Stomach (tissue), 9 donors: ENCODE measurements around the gene IFT74. TPM values are rescaled to one million over a fixed set of nuclear protein-coding genes. Genes with fewer than 3 reads are reported as not detected.
A peak's percentile ranks its signal among the peaks of the same experiment; 100 is the strongest.

Experiments used
- DNase-seq, 2 donors: peaks; one replicate each; pipeline versions ENCODE4 v3.0.0 to v3.0.0-alpha.2; 2013 to 2019
- H3K27ac ChIP-seq, 5 donors: fragments of 200-600 bp in 4 of 5; sonication (generic) in 4 of 5; one replicate each; pipeline ENCODE4 v1.5.1; 2013 to 2019; ENCODE audit warnings: mild to moderate bottlenecking in 1 of 5, moderate library complexity in 1 of 5
- H3K27me3 ChIP-seq, 3 donors: fragments of 200-600 bp; sonication (generic); one replicate each; pipeline ENCODE4 v1.5.1; 2017 to 2019; ENCODE audit warnings: mixed run types in 1 of 3
- H3K36me3 ChIP-seq, 4 donors: fragments of 200-600 bp; sonication (generic); 1 replicate in 3 of 4; 2 replicates in 1 of 4; pipeline ENCODE4 v1.5.1; 2016 to 2019
- H3K4me1 ChIP-seq, 4 donors: fragments of 200-600 bp; sonication (generic); one replicate each; pipeline ENCODE4 v1.5.1; 2016 to 2019
- H3K4me3 ChIP-seq, 4 donors: fragments of 200-600 bp; sonication (generic) in 3 of 4; one replicate each; pipeline ENCODE4 v1.5.1; 2016 to 2019; ENCODE audit warnings: mild to moderate bottlenecking in 1 of 4
- H3K9me3 ChIP-seq, 4 donors: fragments of 200-600 bp; sonication (generic); one replicate each; pipeline ENCODE4 v1.5.1; 2016 to 2019
- EP300 ChIP-seq: sonication (generic); formaldehyde crosslinking; IDR thresholded peaks from one replicate; pipeline ENCODE4 v1.6.1; 2017; ENCODE audit warnings: antibody characterized with exemption
- POLR2A ChIP-seq, 4 donors: fragments of 450-650 bp; IDR thresholded peaks; one replicate each; pipeline ENCODE4 v1.6.1; 2016; ENCODE audit warnings: antibody characterized with exemption in 4 of 4, control low read depth in 2 of 4, mild to moderate bottlenecking in 1 of 4, moderate library complexity in 1 of 4
- POLR2AphosphoS5 ChIP-seq, 3 donors: sonication (generic); formaldehyde crosslinking; IDR thresholded peaks; one replicate each; pipeline ENCODE4 v1.6.1; 2016; ENCODE audit warnings: antibody characterized with exemption in 3 of 3
- WGBS, 5 donors: extraction: QIAGEN DNeasy Blood & Tissue Kit in 3 of 5; methylation state at CpG; one replicate each; pipeline versions ENCODE4 v1.1.5 to v1.1.7; 2013 to 2018; 5-methylcytosine and 5-hydroxymethylcytosine counted together
- intact Hi-C: fragments of 100-400 bp; cut with DNase I; formaldehyde crosslinking; loops from one replicate; pipeline ENCODE4 v1.15.1; 2023; ENCODE audit warnings: low total_unique reads
- polyA plus RNA-seq, 3 donors: library from polyadenylated mRNA; stranded (reverse); fragments of 200-250 nt; gene quantifications; one replicate each; pipeline ENCODE4 v1.2.3, GENCODE V29; 2013
- total RNA-seq, 5 donors: library from RNA; depleted of rRNA; stranded (reverse); fragments of >200 nt; gene quantifications; one replicate each; pipeline versions ENCODE4 v1.1.0 to v1.2.3, GENCODE V29; 2014 to 2016
- TF ChIP-seq, protein P1 (sequence below), 7 experiments: fragments of 450-650 bp in 4 of 7; fragments of 200-600 bp in 3 of 7; sonication (generic) in 3 of 7; IDR thresholded peaks; one replicate each; pipeline ENCODE4 v1.5.1; 2016 to 2019; ENCODE audit warnings: antibody characterized with exemption in 7 of 7, control low read depth in 2 of 7, mild to moderate bottlenecking in 1 of 7
- donor health status: healthy with polysubstance abuse.
- donor health status: Bipolar disorder and iron deficiency.
- donor health status: healthy.

IFT74 gene
- total and polyA plus RNA-seq, 8 donors, result 2.0 to 68.3 (median 8.9) TPM

DNA sequence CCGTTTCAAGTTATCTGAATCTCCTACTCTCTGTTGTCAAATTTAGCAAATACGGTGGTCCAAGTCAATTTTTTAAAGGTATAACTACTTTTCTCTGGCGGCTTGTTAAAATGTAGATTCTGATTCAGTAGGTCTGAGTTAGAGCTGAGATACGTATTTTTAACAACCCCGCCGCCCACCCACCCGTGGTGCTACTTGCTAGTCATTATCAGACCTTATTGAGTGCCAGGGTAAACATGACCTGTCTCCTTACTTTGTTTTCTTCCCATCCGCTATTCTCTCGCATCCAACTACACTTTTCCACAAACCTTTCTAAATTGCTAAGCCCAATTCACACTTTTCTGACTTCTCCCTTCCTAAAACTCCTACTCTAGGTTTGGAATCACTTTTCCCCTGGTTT is 8.5 kb upstream of the IFT74 start:
- Histone ChIP-seq H3K27ac (peak overlapping the region in 4 of 5 donors; percentile 93 to 99 (median 96)), H3K4me1 (peaks cover 22 to 41% (median 33%) of the 10 kb centered on the region in 4 donors), H3K27me3 (no peaks in the 10 kb centered on the region), H3K36me3 (peaks cover 0 to 8% (median 0%) of the 10 kb centered on the region in 4 donors), H3K4me3 (peak overlapping the region; percentile 74 to 84 (median 78)), H3K9me3 (no peaks in the 10 kb centered on the region)
- TF ChIP-seq EP300 (no peak), POLR2AphosphoS5 (IDR thresholded peaks at IDR 0.05) (no peak), POLR2A (IDR thresholded peaks at IDR 0.05) (no peak)
- TF ChIP-seq, protein P1, sequence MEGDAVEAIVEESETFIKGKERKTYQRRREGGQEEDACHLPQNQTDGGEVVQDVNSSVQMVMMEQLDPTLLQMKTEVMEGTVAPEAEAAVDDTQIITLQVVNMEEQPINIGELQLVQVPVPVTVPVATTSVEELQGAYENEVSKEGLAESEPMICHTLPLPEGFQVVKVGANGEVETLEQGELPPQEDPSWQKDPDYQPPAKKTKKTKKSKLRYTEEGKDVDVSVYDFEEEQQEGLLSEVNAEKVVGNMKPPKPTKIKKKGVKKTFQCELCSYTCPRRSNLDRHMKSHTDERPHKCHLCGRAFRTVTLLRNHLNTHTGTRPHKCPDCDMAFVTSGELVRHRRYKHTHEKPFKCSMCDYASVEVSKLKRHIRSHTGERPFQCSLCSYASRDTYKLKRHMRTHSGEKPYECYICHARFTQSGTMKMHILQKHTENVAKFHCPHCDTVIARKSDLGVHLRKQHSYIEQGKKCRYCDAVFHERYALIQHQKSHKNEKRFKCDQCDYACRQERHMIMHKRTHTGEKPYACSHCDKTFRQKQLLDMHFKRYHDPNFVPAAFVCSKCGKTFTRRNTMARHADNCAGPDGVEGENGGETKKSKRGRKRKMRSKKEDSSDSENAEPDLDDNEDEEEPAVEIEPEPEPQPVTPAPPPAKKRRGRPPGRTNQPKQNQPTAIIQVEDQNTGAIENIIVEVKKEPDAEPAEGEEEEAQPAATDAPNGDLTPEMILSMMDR (IDR thresholded peaks at IDR 0.05), result no peak
- 0 to 1% (median 1%) methylated on average over 9 of the region's 9 CpGs for WGBS, 5 donors
- DNase-seq, result peak in 1 of 2 donors; percentile 19
- intact Hi-C loops, result no loop called here

DNA sequence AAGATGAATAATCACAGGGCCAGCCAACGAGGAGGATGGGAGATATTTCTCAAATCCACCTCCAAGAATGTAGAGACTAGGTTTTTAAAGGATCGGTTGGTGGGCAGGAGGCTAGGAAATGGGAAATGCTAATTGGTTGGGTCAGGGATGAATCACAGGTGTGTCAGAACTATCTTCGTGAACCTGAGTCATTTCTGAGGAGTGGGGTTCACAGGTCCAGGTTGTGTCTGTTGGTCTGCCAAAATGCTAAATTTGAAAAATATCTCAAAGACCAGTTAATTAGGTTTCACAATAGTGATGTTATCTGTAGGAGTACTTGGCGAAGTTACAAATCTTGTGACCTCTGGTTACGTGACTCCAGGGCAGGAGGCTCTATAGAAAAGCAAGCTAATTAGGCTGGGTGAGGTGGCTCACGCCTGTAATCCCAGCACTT is 6.6 kb upstream of the IFT74 start:
- TF ChIP-seq, protein P1 (IDR thresholded peaks at IDR 0.05), result no peak
- TF ChIP-seq POLR2AphosphoS5 (IDR thresholded peaks at IDR 0.05) (no peak), EP300 (no peak), POLR2A (IDR thresholded peaks at IDR 0.05) (no peak)
- intact Hi-C loops, result no loop called here
- H3K4me1 ChIP-seq, result peaks cover 14 to 26% (median 23%) of the 10 kb centered on the region in 4 donors
- H3K27me3 ChIP-seq, result no peaks in the 10 kb centered on the region
- no peaks in the 10 kb centered on the region for H3K9me3 ChIP-seq
- no peaks in the 10 kb centered on the region for H3K36me3 ChIP-seq
- DNase-seq, result no peak
- H3K27ac ChIP-seq, result no peak overlapping the region
- H3K4me3 ChIP-seq, result no peak overlapping the region
- 58 to 69% (median 67%) methylated on average over 6 of the region's 6 CpGs for WGBS, 5 donors

DNA sequence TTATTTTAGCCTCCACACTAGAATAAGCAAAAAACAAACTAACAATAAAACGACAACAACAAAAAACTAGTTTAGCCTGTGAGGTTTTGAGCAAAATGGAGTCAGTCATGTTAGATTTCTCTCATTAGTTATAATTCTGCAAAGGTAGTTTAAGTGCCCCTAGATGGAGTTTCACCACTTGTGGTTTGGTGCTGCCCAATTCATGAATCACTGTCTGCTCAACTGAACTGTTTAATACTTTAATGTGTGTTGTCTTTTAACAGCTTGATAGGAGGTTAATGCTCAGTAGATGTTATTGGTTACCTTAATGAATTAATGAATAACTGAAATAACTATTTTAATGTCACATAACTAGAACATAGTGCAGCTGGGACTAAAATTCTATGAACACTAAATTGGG is 5.7 kb upstream of the IFT74 start:
- no peak for DNase-seq
- Histone ChIP-seq H3K27ac (no peak overlapping the region), H3K27me3 (no peaks in the 10 kb centered on the region), H3K4me1 (peaks cover 6 to 24% (median 18%) of the 10 kb centered on the region in 4 donors), H3K4me3 (no peak overlapping the region), H3K36me3 (no peaks in the 10 kb centered on the region), H3K9me3 (no peaks in the 10 kb centered on the region)
- intact Hi-C loops, result no loop called here
- TF ChIP-seq, protein P1 (IDR thresholded peaks at IDR 0.05), result no peak
- no peak for TF ChIP-seq EP300
- no peak for TF ChIP-seq POLR2A (IDR thresholded peaks at IDR 0.05)
- 82 to 93% (median 89%) methylated on average over 1 of the region's 1 CpG for WGBS, 5 donors

DNA sequence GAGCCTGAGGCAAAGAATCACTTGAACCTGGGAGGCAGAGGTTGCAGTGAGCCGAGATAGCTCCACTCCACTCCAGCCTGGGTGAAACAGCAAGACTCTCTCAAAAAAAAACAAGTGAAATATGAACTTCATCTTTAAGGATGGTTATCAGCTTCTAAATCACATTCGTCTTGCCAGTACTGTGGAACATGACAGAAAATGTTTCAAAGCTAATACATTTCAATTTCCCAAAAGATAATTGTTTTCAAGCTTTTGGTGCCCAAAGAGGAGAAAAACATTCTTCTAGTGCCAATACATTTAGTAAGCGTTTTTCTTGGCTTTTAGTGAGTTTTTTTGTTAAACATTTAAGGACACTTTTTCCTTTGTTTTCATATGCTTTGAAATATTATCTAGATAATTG is 4.4 kb upstream of the IFT74 start:
- H3K4me1 ChIP-seq, result peaks cover 0 to 20% (median 11%) of the 10 kb centered on the region in 4 donors
- 84 to 93% (median 90%) methylated on average over 3 of the region's 3 CpGs for WGBS, 5 donors
- H3K27ac ChIP-seq, result no peak overlapping the region
- no peaks in the 10 kb centered on the region for H3K9me3 ChIP-seq
- intact Hi-C loops, result no loop called here
- TF ChIP-seq POLR2A (IDR thresholded peaks at IDR 0.05) (no peak), POLR2AphosphoS5 (IDR thresholded peaks at IDR 0.05) (no peak), EP300 (no peak)
- TF ChIP-seq, protein P1 (IDR thresholded peaks at IDR 0.05), result no peak
- H3K27me3 ChIP-seq, result no peaks in the 10 kb centered on the region
- H3K36me3 ChIP-seq, result no peaks in the 10 kb centered on the region
- H3K4me3 ChIP-seq, result no peak overlapping the region
- no peak for DNase-seq
